Right lobe of liver (tissue), 4 donors: ENCODE data around the gene PAAF1.

Experiments used
- CTCF ChIP-seq, 4 donors: fragments of 200-600 bp in 3 of 4; fragments of 450-650 bp in 1 of 4; IDR thresholded peaks; one replicate each; pipeline versions ENCODE4 v1.5.1 to v1.8.0; 2016 to 2022; ENCODE audit warnings: antibody characterized with exemption in 4 of 4, mild to moderate bottlenecking in 2 of 4
- POLR2A ChIP-seq: fragments of 450-650 bp; IDR thresholded peaks from one replicate; pipeline ENCODE4 v1.6.1; 2017; ENCODE audit warnings: antibody characterized with exemption, mild to moderate bottlenecking
- donor health status: DM: no; HTN: no; CAD: no.
- donor health status: DM: no; HTN: no; CAD: no.
- donor health status: DM: no; HTN: yes; CAD: no.

DNA sequence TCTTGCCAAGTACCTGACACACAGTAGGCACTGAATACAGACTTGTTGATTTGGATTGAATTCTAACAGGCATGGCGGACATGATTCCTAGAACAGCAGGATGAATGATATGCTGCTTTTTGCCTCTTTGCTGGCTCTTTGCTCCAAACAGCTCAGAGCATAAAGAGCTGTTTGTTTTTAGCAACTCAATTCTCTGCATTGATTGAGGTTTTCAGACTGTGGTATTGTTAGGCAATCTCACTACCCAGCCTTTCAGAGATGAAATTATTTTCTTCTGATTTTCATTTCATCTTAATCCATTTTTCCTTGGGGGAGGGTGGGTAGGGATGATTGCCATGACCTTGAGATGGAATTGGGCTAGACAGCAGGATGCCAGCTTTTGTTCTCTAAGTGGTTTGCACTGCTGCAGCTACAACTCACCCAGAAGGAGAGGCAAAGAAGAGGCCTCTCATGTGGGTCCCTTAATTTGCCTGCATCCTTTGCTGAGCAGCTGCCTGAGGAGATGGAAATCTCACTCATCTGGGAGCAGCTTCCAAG is 20.7 kb upstream of the PAAF1 start:
- no peak for TF ChIP-seq CTCF (IDR thresholded peaks at IDR 0.05)
- TF ChIP-seq POLR2A = no peak
